NCI-H2196 treated with DMSO at 0.1 percent for 48 hours (cell line): ENCODE measurements around the gene STAM.
"Not testable (repeated sequence)": the region's sequence is repeated elsewhere in the genome, so short reads cannot be mapped to it uniquely, and the experiment has no call there.

Experiments used
- DNase-seq: peaks from one replicate; lab custom pipeline; 2025; ENCODE audit not compliant: unreplicated experiment; lab: John Stamatoyannopoulos, UW

Gene STAM

GRCh38 chr10:17643755-17644484, at the start of gene STAM:
Gene STAM (plus strand): TSS chr10:17644151. CDS start chr10:17644340, 189 bp downstream.
- peak; percentile 58 for DNase-seq

GRCh38 chr10:17597386-17597785, 46.6 kb upstream of the STAM start:
- no peak for DNase-seq

- DNase-seq = no peak
These were observed 44.9 kb upstream of the STAM start for GRCh38 chr10:17599089-17599488.

- DNase-seq = no peak
These were observed 38.0 kb upstream of the STAM start for GRCh38 chr10:17605936-17606335.

- no peak for DNase-seq
These were observed 37.4 kb upstream of the STAM start for GRCh38 chr10:17606547-17607040.

- no peak for DNase-seq
These were observed 36.9 kb upstream of the STAM start for GRCh38 chr10:17607060-17607459.

- peak; percentile 14 for DNase-seq
These were observed 36.2 kb upstream of the STAM start for GRCh38 chr10:17607603-17608332.

- no peak for DNase-seq
These were observed 34.4 kb upstream of the STAM start for GRCh38 chr10:17609523-17610079.

GRCh38 chr10:17616403-17617030, 27.4 kb upstream of the STAM start:
- DNase-seq = no peak

GRCh38 chr10:17617031-17617911, 26.7 kb upstream of the STAM start, which contains the start of gene HACD1:
Gene HACD1 (minus strand): TSS chr10:17617374. CDS start chr10:17617339, 35 bp downstream.
- no peak for DNase-seq

- no peak for DNase-seq
These were observed 21.9 kb upstream of the STAM start for GRCh38 chr10:17622061-17622460.

- no peak for DNase-seq
These were observed 19.0 kb upstream of the STAM start for GRCh38 chr10:17624996-17625395.

GRCh38 chr10:17626656-17627055, 17.3 kb upstream of the STAM start:
- DNase-seq = no peak

GRCh38 chr10:17632590-17632989, 11.4 kb upstream of the STAM start:
- DNase-seq = not testable (repeated sequence)

- no peak for DNase-seq
These were observed 10.6 kb upstream of the STAM start for GRCh38 chr10:17633353-17633752.

- DNase-seq = no peak
These were observed 6.1 kb upstream of the STAM start for GRCh38 chr10:17637869-17638268.

- no peak for DNase-seq
These were observed 3.6 kb upstream of the STAM start for GRCh38 chr10:17640331-17640816.

GRCh38 chr10:17643339-17643754, 604 bp upstream of the STAM start:
- no peak for DNase-seq

- no peak for DNase-seq
These were observed 563 bp downstream of the STAM start for GRCh38 chr10:17644485-17644943.
